Hepatocyte (in vitro differentiated cells): ENCODE results near the gene MDP1. TPM values are rescaled to one million over a fixed set of nuclear protein-coding genes. Genes with fewer than 3 reads are reported as not detected.
A peak's percentile ranks its signal among the peaks of the same experiment; 100 is the strongest.

ENCODE experiments used
- DNase-seq: peaks from one replicate; pipeline ENCODE4 v3.0.0-alpha.2; 2016; ENCODE audit warnings: low spot score
- H2AFZ ChIP-seq: fragments of 200-600 bp; sonication (generic); 2 replicates; pipeline ENCODE4 v1.6.0; 2016; ENCODE audit warnings: antibody characterized with exemption, mild to moderate bottlenecking
- H3K27ac ChIP-seq: fragments of 200-600 bp; sonication (generic); 2 replicates; pipeline ENCODE4 v1.5.1; 2016; ENCODE audit warnings: mild to moderate bottlenecking
- H3K27me3 ChIP-seq: fragments of 200-600 bp; sonication (generic); 2 replicates; pipeline ENCODE4 v1.6.1; 2016
- H3K36me3 ChIP-seq: fragments of 200-600 bp; sonication (generic); replicated peaks from 2 replicates; pipeline ENCODE4 v1.5.1; 2016; ENCODE audit warnings: low read depth; ENCODE audit not compliant: insufficient read depth
- H3K4me1 ChIP-seq: fragments of 200-600 bp; sonication (generic); 2 replicates; pipeline ENCODE4 v1.5.1; 2016; ENCODE audit warnings: mild to moderate bottlenecking, moderate library complexity; ENCODE audit not compliant: insufficient read depth
- H3K4me2 ChIP-seq: fragments of 200-600 bp; sonication (generic); 2 replicates; pipeline ENCODE4 v1.6.0; 2016
- H3K4me3 ChIP-seq: fragments of 200-600 bp; sonication (generic); 2 replicates; pipeline ENCODE4 v1.5.1; 2016; ENCODE audit warnings: mild to moderate bottlenecking
- H3K79me2 ChIP-seq: fragments of 200-600 bp; sonication (generic); 2 replicates; pipeline ENCODE4 v1.6.0; 2017; ENCODE audit warnings: mild to moderate bottlenecking
- H3K9me2 ChIP-seq: fragments of 200-600 bp; sonication (generic); replicated peaks from 2 replicates; pipeline ENCODE4 v1.6.0; 2017; ENCODE audit warnings: mild to moderate bottlenecking; ENCODE audit not compliant: insufficient read depth
- H3K9me3 ChIP-seq: fragments of 200-600 bp; sonication (generic); 2 replicates; pipeline ENCODE4 v1.5.1; 2016; ENCODE audit warnings: low read depth, mild to moderate bottlenecking
- H4K20me1 ChIP-seq: fragments of 200-600 bp; sonication (generic); 2 replicates; pipeline ENCODE4 v1.6.0; 2016; ENCODE audit warnings: mild to moderate bottlenecking; ENCODE audit not compliant: insufficient read depth, poor library complexity, severe bottlenecking
- CTCF ChIP-seq: fragments of 200-600 bp; sonication (generic); IDR thresholded peaks from 2 replicates; pipeline ENCODE4 v1.5.1; 2016; ENCODE audit warnings: antibody characterized with exemption, mild to moderate bottlenecking; ENCODE audit not compliant: poor library complexity
- EZH2 ChIP-seq: fragments of 200-600 bp; sonication (generic); IDR thresholded peaks from 2 replicates; pipeline ENCODE4 v1.6.1; 2016; ENCODE audit warnings: antibody characterized with exemption, mild to moderate bottlenecking, borderline replicate concordance
- EZH2phosphoT487 ChIP-seq: fragments of 200-600 bp; sonication (generic); IDR thresholded peaks from one replicate; pipeline ENCODE4 v1.6.1; 2018; ENCODE audit warnings: antibody characterized with exemption, mild to moderate bottlenecking, low read depth, moderate library complexity; ENCODE audit not compliant: unreplicated experiment, severe bottlenecking
- WGBS: methylation state at CpG from one replicate; pipeline ENCODE4 v1.1.6; 2016; ENCODE audit warnings: low lambda C conversion rate; ENCODE audit errors: missing lambda C conversion rate; 5-methylcytosine and 5-hydroxymethylcytosine counted together
- polyA plus RNA-seq: library from polyadenylated mRNA; unstranded; fragments of >200 nt; fragmentation: Nextera tagmentation; extraction: Ambion mirVana; gene quantifications from 2 replicates; pipeline ENCODE4 v1.2.1, GENCODE V29; 2016
- total RNA-seq: library from RNA; depleted of rRNA; stranded (reverse); fragments of >200 nt; gene quantifications from 2 replicates; pipeline ENCODE4 v1.2.3, GENCODE V29; 2014

Gene MDP1
- total and polyA plus RNA-seq, 2 experiments from 2014 or later, result 8.0 to 16.1 TPM

- Histone ChIP-seq H3K4me2 (peak overlapping the region; percentile 85), H3K9me2 (no peaks in the 10 kb centered on the region), H3K27ac (peak overlapping the region; percentile 26), H4K20me1 (no peaks in the 10 kb centered on the region), H3K36me3 (no peaks in the 10 kb centered on the region), H3K27me3 (no peaks in the 10 kb centered on the region), H3K9me3 (no peaks in the 10 kb centered on the region), H2AFZ (peak overlapping the region; percentile 5), H3K4me3 (no peak overlapping the region), H3K79me2 (peaks cover 37% of the 10 kb centered on the region), H3K4me1 (peaks cover 13% of the 10 kb centered on the region)
- DNase-seq, result no peak
- 94% methylated on average over 2 of the region's 2 CpGs for WGBS
- TF ChIP-seq CTCF, result no peak
These were observed 456 bp upstream of the MDP1 start for GRCh38 chr14:24216345-24216699.

GRCh38 chr14:24213866-24214662 lies 1.8 kb downstream of the MDP1 start:
- Histone ChIP-seq H3K4me3 (no peak overlapping the region), H3K36me3 (no peaks in the 10 kb centered on the region), H3K79me2 (peaks cover 20% of the 10 kb centered on the region), H3K9me2 (no peaks in the 10 kb centered on the region), H3K27ac (peak overlapping the region; percentile 99), H4K20me1 (no peaks in the 10 kb centered on the region), H3K4me1 (peaks cover 13% of the 10 kb centered on the region), H3K9me3 (no peaks in the 10 kb centered on the region), H3K4me2 (peak overlapping the region; percentile 71), H3K27me3 (no peaks in the 10 kb centered on the region), H2AFZ (peak overlapping the region; percentile 24)
- WGBS, result 90% methylated on average over 7 of the region's 7 CpGs
- DNase-seq, result no peak
- TF ChIP-seq EZH2phosphoT487, result no peak
- TF ChIP-seq EZH2, result no peak
- no peak for TF ChIP-seq CTCF

DNA sequence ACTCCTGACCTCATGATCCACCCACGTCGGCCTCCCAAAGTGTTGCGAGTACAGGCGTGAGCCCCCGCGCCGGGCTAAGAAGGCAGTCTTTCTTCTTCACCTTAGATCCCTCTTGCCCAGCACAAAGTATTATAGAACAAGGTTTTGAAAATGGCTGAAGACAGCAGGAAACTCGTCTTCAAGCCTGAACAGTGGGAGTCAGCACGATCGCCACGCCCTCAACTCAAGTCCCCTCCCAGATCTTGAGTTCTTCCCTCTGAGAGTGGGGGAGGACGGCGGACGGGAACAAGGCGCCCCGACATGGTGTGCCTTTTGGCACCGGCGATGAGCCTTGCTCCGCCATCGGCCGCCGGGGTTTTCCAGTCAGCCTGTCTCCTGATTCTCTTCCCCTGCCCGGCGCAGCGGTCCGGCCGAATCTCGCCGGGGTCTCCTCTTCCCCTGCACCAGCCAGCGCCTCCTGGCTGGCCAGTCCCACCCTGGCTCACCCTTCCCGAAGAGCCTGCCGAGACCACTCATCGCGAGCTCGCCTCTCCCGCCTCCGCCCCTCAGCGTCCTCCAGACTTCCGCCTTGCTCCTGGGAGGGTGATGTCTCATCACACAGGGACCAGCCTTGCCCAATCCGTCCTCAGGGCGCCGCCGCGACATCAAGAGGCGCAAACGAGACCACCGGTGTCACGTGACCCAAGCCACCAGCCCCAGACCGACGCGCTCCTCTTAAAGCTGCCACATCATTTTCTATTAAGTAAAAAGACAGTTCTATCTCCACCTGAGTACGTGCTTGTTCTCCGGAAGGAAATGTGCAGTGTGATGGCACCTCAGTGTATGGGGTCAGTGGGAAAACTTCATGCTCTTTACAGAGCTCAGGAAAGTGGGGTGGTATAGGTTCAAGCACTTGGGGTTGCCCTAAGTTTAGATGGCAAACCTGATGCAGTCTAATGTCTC lies 2.7 kb downstream of the MDP1 start, which contains the start of gene CHMP4A:
CHMP4A (minus strand) TSS at position 565 of the 942 bp plus-strand sequence; CDS start at position 516, 49 bp downstream.
- peaks cover 13% of the 10 kb centered on the region for H3K4me1 ChIP-seq
- peak within 1 kb of the TSS; percentile 84 for H3K4me2 ChIP-seq
- no peaks in the 10 kb centered on the region for H3K27me3 ChIP-seq
- H4K20me1 ChIP-seq, result no peaks in the 10 kb centered on the region
- TF ChIP-seq CTCF (peak; percentile 29), EZH2phosphoT487 (no peak)
- DNase-seq, result peak; percentile 99
- no peaks in the 10 kb centered on the region for H3K9me3 ChIP-seq
- 2% methylated on average over 52 of the region's 53 CpGs for WGBS
- peaks cover 16% of the 10 kb centered on the region for H3K79me2 ChIP-seq
- H3K36me3 ChIP-seq, result no peaks in the 10 kb centered on the region
- H3K27ac ChIP-seq, result peak within 1 kb of the TSS; percentile 99
- H3K4me3 ChIP-seq, result peak within 1 kb of the TSS; percentile 38
- H3K9me2 ChIP-seq, result no peaks in the 10 kb centered on the region
- H2AFZ ChIP-seq, result peak within 1 kb of the TSS; percentile 33
